Measurements from ENCODE around the gene BEST1. TPM values are rescaled to one million over a fixed set of nuclear protein-coding genes. Genes with fewer than 3 reads are reported as not detected.
A peak's percentile ranks its signal among the peaks of the same experiment; 100 is the strongest.

The BEST1 gene
- total RNA-seq, 1 donor from 2014 or later = not detected

- TF ChIP-seq EZH2phosphoT487 (IDR thresholded peaks at IDR 0.05) (no peak), EZH2 (IDR thresholded peaks at IDR 0.05) (no peak), CTCF (IDR thresholded peaks at IDR 0.05) (no peak)
- Histone ChIP-seq H3K27me3 (no peaks in the 10 kb centered on the region), H3K4me3 (no peak overlapping the region), H3K4me2 (peak overlapping the region; percentile 11), H3K9ac (no peak overlapping the region), H4K20me1 (ENCODE audit: low read depth) (peaks cover 6% of the 10 kb centered on the region), H3F3A (ENCODE audit: low read depth) (peaks cover 33% of the 10 kb centered on the region), H3K4me1 (peaks cover 30% of the 10 kb centered on the region), H3K36me3 (no peaks in the 10 kb centered on the region), H3K9me3 (ENCODE audit: low read depth) (no peaks in the 10 kb centered on the region), H2AFZ (replicated peaks) (no peak overlapping the region), H3K27ac (no peak overlapping the region), H3K79me2 (ENCODE audit: low read depth) (peaks cover 30% of the 10 kb centered on the region)
- peaks cover 6% of the 10 kb centered on the region for H3K27me3 Mint-ChIP-seq (ENCODE audit: insufficient read depth, low read depth)
- peaks cover 40% of the 10 kb centered on the region for H3K4me1 Mint-ChIP-seq
- H3K27ac Mint-ChIP-seq = peak overlapping the region; percentile 90
- H3K36me3 Mint-ChIP-seq = no peaks in the 10 kb centered on the region
- peak overlapping the region; percentile 34 for H3K4me3 Mint-ChIP-seq
- peak; percentile 94 for DNase-seq (ENCODE audit: low spot score)
- no peaks in the 10 kb centered on the region for H3K9me3 Mint-ChIP-seq
Observed at GRCh38 chr11:61971248-61972111, 21.3 kb downstream of the BEST1 start.

GRCh38 chr11:61972112-61972671 is 22.0 kb downstream of the BEST1 start:
- H3K27me3 Mint-ChIP-seq (ENCODE audit: insufficient read depth, low read depth) = peaks cover 6% of the 10 kb centered on the region

GRCh38 chr11:61972672-61973475 is 22.7 kb downstream of the BEST1 start:
- no peaks in the 10 kb centered on the region for H3K9me3 Mint-ChIP-seq
- H3K4me3 Mint-ChIP-seq = no peak overlapping the region
- Histone ChIP-seq H2AFZ (replicated peaks) (no peak overlapping the region), H3K27me3 (no peaks in the 10 kb centered on the region), H3K27ac (no peak overlapping the region), H3K9ac (no peak overlapping the region), H3K9me3 (ENCODE audit: low read depth) (no peaks in the 10 kb centered on the region), H3F3A (ENCODE audit: low read depth) (peaks cover 27% of the 10 kb centered on the region), H3K79me2 (ENCODE audit: low read depth) (peaks cover 17% of the 10 kb centered on the region), H4K20me1 (ENCODE audit: low read depth) (no peaks in the 10 kb centered on the region), H3K4me3 (no peak overlapping the region), H3K36me3 (no peaks in the 10 kb centered on the region), H3K4me2 (peak overlapping the region; percentile 41), H3K4me1 (peaks cover 30% of the 10 kb centered on the region)
- no peak for DNase-seq (ENCODE audit: low spot score)
- TF ChIP-seq CTCF (IDR thresholded peaks at IDR 0.05) = no peak
- TF ChIP-seq EZH2phosphoT487 (IDR thresholded peaks at IDR 0.05) = no peak
- peak overlapping the region; percentile 16 for H3K27ac Mint-ChIP-seq
- peaks cover 39% of the 10 kb centered on the region for H3K4me1 Mint-ChIP-seq
- H3K36me3 Mint-ChIP-seq = no peaks in the 10 kb centered on the region
- H3K27me3 Mint-ChIP-seq (ENCODE audit: insufficient read depth, low read depth) = peaks cover 5% of the 10 kb centered on the region

More at GRCh38 chr11:61972112-61972671, 22.0 kb downstream of the BEST1 start:
- peaks cover 30% of the 10 kb centered on the region for H3F3A ChIP-seq (ENCODE audit: low read depth)
- H4K20me1 ChIP-seq (ENCODE audit: low read depth) = no peaks in the 10 kb centered on the region
- H3K4me3 ChIP-seq = no peak overlapping the region
- H2AFZ ChIP-seq (replicated peaks) = no peak overlapping the region
- H3K4me1 Mint-ChIP-seq = peaks cover 40% of the 10 kb centered on the region
- H3K27me3 ChIP-seq = no peaks in the 10 kb centered on the region
- H3K79me2 ChIP-seq (ENCODE audit: low read depth) = peaks cover 23% of the 10 kb centered on the region
- no peak overlapping the region for H3K27ac ChIP-seq
- DNase-seq (ENCODE audit: low spot score) = no peak
- H3K4me3 Mint-ChIP-seq = no peak overlapping the region
- H3K9me3 ChIP-seq (ENCODE audit: low read depth) = no peaks in the 10 kb centered on the region
- H3K4me1 ChIP-seq = peaks cover 30% of the 10 kb centered on the region
- no peaks in the 10 kb centered on the region for H3K36me3 ChIP-seq
- TF ChIP-seq CTCF (IDR thresholded peaks at IDR 0.05) (no peak), EZH2 (IDR thresholded peaks at IDR 0.05) (no peak), EZH2phosphoT487 (IDR thresholded peaks at IDR 0.05) (no peak)
- no peak overlapping the region for H3K9ac ChIP-seq
- peak overlapping the region; percentile 41 for H3K4me2 ChIP-seq
- no peaks in the 10 kb centered on the region for H3K9me3 Mint-ChIP-seq
- H3K27ac Mint-ChIP-seq = peak overlapping the region; percentile 16
- no peaks in the 10 kb centered on the region for H3K36me3 Mint-ChIP-seq

Measured in neural progenitor cell (in vitro differentiated cells).